NK-92 (cell line): ENCODE measurements around the gene PDE10A.
"Not testable (repeated sequence)": the region's sequence is repeated elsewhere in the genome, so short reads cannot be mapped to it uniquely, and the experiment has no call there.

Experiments
- DNase-seq: peaks from one replicate; lab custom pipeline; 2025; ENCODE audit not compliant: unreplicated experiment; lab: John Stamatoyannopoulos, UW

PDE10A gene

GRCh38 chr6:165628955-165629354 is 34.1 kb downstream of the PDE10A start:
- no peak for DNase-seq

- no peak for DNase-seq
Measured at GRCh38 chr6:165627366-165627765, 35.7 kb downstream of the PDE10A start.

GRCh38 chr6:165626711-165627110 is 36.3 kb downstream of the PDE10A start:
- no peak for DNase-seq

GRCh38 chr6:165624871-165625639 is 38.0 kb downstream of the PDE10A start:
- DNase-seq, result no peak

GRCh38 chr6:165621940-165622339 is 41.1 kb downstream of the PDE10A start:
- DNase-seq, result no peak

GRCh38 chr6:165618891-165619290 is 44.1 kb downstream of the PDE10A start:
- DNase-seq, result not testable (repeated sequence)

GRCh38 chr6:165618241-165618640 is 44.8 kb downstream of the PDE10A start:
- DNase-seq, result no peak

- DNase-seq, result no peak
Measured at GRCh38 chr6:165617528-165617927, 45.5 kb downstream of the PDE10A start.

GRCh38 chr6:165616116-165616515 is 46.9 kb downstream of the PDE10A start:
- no peak for DNase-seq

GRCh38 chr6:165615636-165616035 is 47.4 kb downstream of the PDE10A start:
- DNase-seq, result no peak

GRCh38 chr6:165611294-165611693 is 51.7 kb downstream of the PDE10A start:
- DNase-seq, result no peak

- not testable (repeated sequence) for DNase-seq
Measured at GRCh38 chr6:165608577-165608976, 54.5 kb downstream of the PDE10A start.

GRCh38 chr6:165606740-165607008 is 56.4 kb downstream of the PDE10A start:
- DNase-seq, result no peak

GRCh38 chr6:165605901-165606739 is 56.9 kb downstream of the PDE10A start:
- DNase-seq, result no peak

GRCh38 chr6:165605182-165605875 is 57.7 kb downstream of the PDE10A start:
- DNase-seq, result no peak

- DNase-seq, result no peak
Measured at GRCh38 chr6:165602291-165602690, 60.8 kb downstream of the PDE10A start.

- no peak for DNase-seq
Measured at GRCh38 chr6:165600606-165601005, 62.4 kb downstream of the PDE10A start.

- DNase-seq, result no peak
Measured at GRCh38 chr6:165599596-165600487, 63.2 kb downstream of the PDE10A start.

- DNase-seq, result no peak
Measured at GRCh38 chr6:165599121-165599520, 63.9 kb downstream of the PDE10A start.

- DNase-seq, result no peak
Measured at GRCh38 chr6:165597821-165598220, 65.2 kb downstream of the PDE10A start.
